Uterus (tissue), 4 donors: Measurements from ENCODE around the gene STIM1. TPM values are rescaled to one million over a fixed set of nuclear protein-coding genes. Genes with fewer than 3 reads are reported as not detected.
A peak's percentile ranks its signal among the peaks of the same experiment; 100 is the strongest.

Source experiments
- DNase-seq, 2 donors: peaks; one replicate each; pipeline ENCODE4 v3.0.0-alpha.2; 2019 to 2020
- H3K27ac ChIP-seq, 2 donors: fragments of 200-600 bp; sonication (generic); 1 replicate in 1 of 2; 2 replicates in 1 of 2; pipeline ENCODE4 v1.5.1; 2016 to 2018
- H3K27me3 ChIP-seq, 2 donors: fragments of 200-600 bp; sonication (generic); one replicate each; pipeline ENCODE4 v1.5.1; 2018 to 2019; ENCODE audit warnings: control low read depth in 1 of 2
- H3K36me3 ChIP-seq, 2 donors: fragments of 200-600 bp; sonication (generic); one replicate each; pipeline ENCODE4 v1.5.1; 2019; ENCODE audit warnings: control low read depth in 1 of 2
- H3K4me1 ChIP-seq, 2 donors: fragments of 200-600 bp; sonication (generic); one replicate each; pipeline ENCODE4 v1.5.1; 2018 to 2019; ENCODE audit warnings: control low read depth in 1 of 2
- H3K4me3 ChIP-seq, 2 donors: fragments of 200-600 bp; sonication (generic); 1 replicate in 1 of 2; 2 replicates in 1 of 2; pipeline ENCODE4 v1.5.1; 2018 to 2019; ENCODE audit warnings: mild to moderate bottlenecking in 1 of 2
- H3K9me3 ChIP-seq, 2 donors: fragments of 200-600 bp; sonication (generic); one replicate each; pipeline ENCODE4 v1.5.1; 2019; ENCODE audit warnings: control low read depth in 1 of 2
- CTCF ChIP-seq, 4 experiments: fragments of 200-600 bp in 2 of 4; fragments of 450-650 bp in 2 of 4; sonication (generic) in 2 of 4; IDR thresholded peaks; one replicate each; pipeline ENCODE4 v1.5.1; 2016 to 2019; ENCODE audit warnings: antibody characterized with exemption in 4 of 4, mild to moderate bottlenecking in 2 of 4, moderate library complexity in 1 of 4
- POLR2A ChIP-seq, 2 donors: fragments of 450-650 bp; IDR thresholded peaks; one replicate each; pipeline ENCODE4 v1.6.1; 2016; ENCODE audit warnings: antibody characterized with exemption in 2 of 2, mild to moderate bottlenecking in 1 of 2, moderate library complexity in 1 of 2
- intact Hi-C: fragments of 100-400 bp; cut with DNase I; formaldehyde crosslinking; loops from one replicate; pipeline ENCODE4 v1.15.1; 2023; ENCODE audit warnings: low total_unique reads
- total RNA-seq, 4 donors: library from RNA; depleted of rRNA in 3 of 4; stranded (reverse); fragments of >200 nt in 3 of 4; gene quantifications; one replicate each; pipeline versions ENCODE4 v1.1.0 to v1.2.4, GENCODE V29; 2014 to 2023
- donor health status: DM: yes; HTN: yes; CAD: no.

STIM1 gene
- total RNA-seq, 4 donors from 2014 or later: 37.6 to 114 (median 56.3) TPM

- Histone ChIP-seq H3K27ac (no peak overlapping the region), H3K27me3 (no peaks in the 10 kb centered on the region), H3K36me3 (no peaks in the 10 kb centered on the region), H3K9me3 (no peaks in the 10 kb centered on the region), H3K4me1 (no peaks in the 10 kb centered on the region), H3K4me3 (no peak overlapping the region)
- intact Hi-C loops: no loop called here
- DNase-seq: no peak
- TF ChIP-seq CTCF (IDR thresholded peaks at IDR 0.05) (no peak), POLR2A (IDR thresholded peaks at IDR 0.05) (no peak)
Observed at GRCh38 chr11:3853545-3853842, 2.0 kb upstream of the STIM1 start.

GRCh38 chr11:3853899-3854659, 1.4 kb upstream of the STIM1 start:
- intact Hi-C loops: no loop called here
- TF ChIP-seq CTCF (IDR thresholded peaks at IDR 0.05): no peak
- TF ChIP-seq POLR2A (IDR thresholded peaks at IDR 0.05): no peak
- Histone ChIP-seq H3K9me3 (no peaks in the 10 kb centered on the region), H3K4me1 (peaks cover under 1 to 3% of the 10 kb centered on the region in 2 donors), H3K4me3 (no peak overlapping the region), H3K36me3 (no peaks in the 10 kb centered on the region), H3K27ac (peak overlapping the region; percentile 87 to 95), H3K27me3 (no peaks in the 10 kb centered on the region)
- DNase-seq: peak; percentile 28 to 34

- no peaks in the 10 kb centered on the region for H3K9me3 ChIP-seq
- H3K27ac ChIP-seq: peak overlapping the region; percentile 87 to 95
- peaks cover 6 to 7% of the 10 kb centered on the region in 2 donors for H3K4me1 ChIP-seq
- intact Hi-C loops: no loop called here
- H3K36me3 ChIP-seq: no peaks in the 10 kb centered on the region
- DNase-seq: no peak
- H3K27me3 ChIP-seq: no peaks in the 10 kb centered on the region
- no peak for TF ChIP-seq POLR2A (IDR thresholded peaks at IDR 0.05)
- TF ChIP-seq CTCF (IDR thresholded peaks at IDR 0.05): no peak
- peak overlapping the region in 1 of 2 donors; percentile 73 for H3K4me3 ChIP-seq
Observed at GRCh38 chr11:3854660-3854976, 846 bp upstream of the STIM1 start.

GRCh38 chr11:3855808-3856491, 486 bp downstream of the STIM1 start:
- peak overlapping the region; percentile 87 to 95 for H3K27ac ChIP-seq
- peak overlapping the region; percentile 69 to 73 for H3K4me3 ChIP-seq
- H3K9me3 ChIP-seq: no peaks in the 10 kb centered on the region
- H3K36me3 ChIP-seq: no peaks in the 10 kb centered on the region
- peak; percentile 39 to 48 for DNase-seq
- H3K27me3 ChIP-seq: no peaks in the 10 kb centered on the region
- H3K4me1 ChIP-seq: peaks cover 7% of the 10 kb centered on the region in 2 donors
- intact Hi-C loops: no loop called here
- TF ChIP-seq POLR2A (IDR thresholded peaks at IDR 0.05): no peak
- no peak for TF ChIP-seq CTCF (IDR thresholded peaks at IDR 0.05)

- intact Hi-C loops: no loop called here
- DNase-seq: no peak
- peak overlapping the region; percentile 87 to 95 for H3K27ac ChIP-seq
- no peaks in the 10 kb centered on the region for H3K36me3 ChIP-seq
- no peak for TF ChIP-seq CTCF (IDR thresholded peaks at IDR 0.05)
- no peak for TF ChIP-seq POLR2A (IDR thresholded peaks at IDR 0.05)
- H3K9me3 ChIP-seq: no peaks in the 10 kb centered on the region
- no peaks in the 10 kb centered on the region for H3K27me3 ChIP-seq
- H3K4me3 ChIP-seq: peak overlapping the region; percentile 69 to 73
- H3K4me1 ChIP-seq: peaks cover 7% of the 10 kb centered on the region in 2 donors
Observed at GRCh38 chr11:3856856-3857553, 1.5 kb downstream of the STIM1 start.
